Inflammatory macrophage (primary cell): ENCODE data around the gene GALP.
"Not testable (repeated sequence)": the region's sequence is repeated elsewhere in the genome, so short reads cannot be mapped to it uniquely, and the experiment has no call there.

Source experiments
- DNase-seq, 2 donors: peaks; one replicate each; pipeline ENCODE4 v3.0.0-alpha.2; 2020 to 2022
- total RNA-seq, 18 experiments: gene quantifications; one replicate each; lab custom pipeline; 2026; ENCODE audit warnings: mixed read lengths in 6 of 18, inconsistent platforms in 2 of 18; lab: John Stamatoyannopoulos, UW

GALP gene
- 0 to 0.08 (median 0) reads per million in 18 experiments for total RNA-seq

DNA sequence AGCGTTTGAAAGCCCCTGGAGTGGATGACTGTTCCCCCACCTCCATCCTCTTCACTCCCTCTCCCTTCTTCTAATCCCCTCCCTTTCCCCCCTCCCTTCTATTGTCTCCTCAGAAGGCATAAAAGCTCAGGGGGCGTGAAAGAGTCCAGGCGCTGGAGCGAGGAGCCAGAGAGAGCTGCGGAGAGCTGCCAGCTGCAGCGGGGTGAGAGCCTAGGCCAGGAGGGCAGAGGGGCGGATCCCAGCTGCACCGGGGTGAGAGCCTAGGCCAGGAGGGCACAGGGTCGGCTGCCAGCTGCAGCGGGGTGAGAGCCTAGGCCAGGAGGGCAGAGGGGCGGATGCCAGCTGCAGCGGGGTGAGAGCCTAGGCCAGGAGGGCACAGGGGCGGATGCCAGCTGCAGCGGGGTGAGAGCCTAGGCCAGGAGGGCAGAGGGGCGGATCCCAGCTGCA, at the start of gene GALP:
Gene GALP (plus strand): TSS at position 148 of the 447 bp plus-strand sequence. CDS start 1,101 bp downstream, outside the sequence.
- DNase-seq: not testable (repeated sequence)

DNA sequence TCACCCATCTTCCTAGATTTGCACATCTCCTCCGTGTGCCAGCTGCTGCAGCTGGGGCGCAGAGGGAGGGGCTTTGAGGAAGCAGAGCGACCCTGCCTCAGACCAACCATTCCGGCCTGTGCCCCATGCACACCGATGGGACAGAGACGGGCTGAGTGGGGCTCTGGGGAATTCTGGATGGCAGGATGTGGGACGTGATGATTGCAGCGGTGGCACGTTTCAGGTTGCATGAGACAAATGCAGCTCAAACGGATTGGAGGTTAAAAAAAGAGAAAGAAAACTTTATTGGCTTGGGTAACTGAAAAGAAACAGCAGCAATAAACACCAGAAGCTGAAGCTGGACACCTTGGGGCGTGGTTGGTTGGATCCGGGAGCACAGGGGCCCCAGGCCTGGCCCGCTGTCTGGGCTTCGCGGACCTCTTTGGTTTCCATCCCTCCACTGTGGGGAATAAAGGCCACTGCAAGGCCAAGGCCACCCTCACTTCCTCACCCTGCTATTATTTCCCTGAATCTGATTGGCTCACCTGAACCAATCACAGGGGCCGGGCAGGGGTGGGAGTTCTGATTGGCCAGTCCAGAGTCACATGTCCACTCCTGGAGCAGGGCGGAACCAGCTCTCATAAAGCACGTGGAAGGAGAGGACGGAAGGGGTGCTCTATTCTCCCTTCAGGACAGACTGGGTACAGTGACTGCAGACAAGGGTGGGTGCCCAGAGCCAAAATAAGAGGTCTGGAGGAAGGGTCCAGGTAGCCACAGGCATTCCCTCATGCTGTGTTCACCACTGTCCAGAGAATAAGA, 48.6 kb upstream of the GALP start:
- DNase-seq: no peak

DNA sequence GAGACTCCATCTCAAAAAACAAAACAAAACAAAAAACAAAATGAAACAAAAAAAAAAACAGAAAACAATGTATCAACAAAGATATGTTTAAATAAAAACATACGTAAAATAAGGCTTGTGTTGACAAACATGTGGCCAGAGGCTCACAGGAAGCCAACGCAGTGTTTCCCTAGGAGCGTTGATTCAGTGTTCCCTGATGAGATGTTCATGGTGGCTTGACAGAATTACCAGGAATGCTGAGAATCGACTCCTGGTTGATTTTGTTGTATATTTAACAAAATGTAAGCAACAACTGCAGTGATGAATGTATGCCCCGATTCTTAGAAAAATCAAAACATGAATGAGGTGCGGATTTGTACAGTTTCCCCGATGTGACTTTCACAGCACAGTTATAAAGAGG, 45.8 kb upstream of the GALP start:
- DNase-seq: no peak

DNA sequence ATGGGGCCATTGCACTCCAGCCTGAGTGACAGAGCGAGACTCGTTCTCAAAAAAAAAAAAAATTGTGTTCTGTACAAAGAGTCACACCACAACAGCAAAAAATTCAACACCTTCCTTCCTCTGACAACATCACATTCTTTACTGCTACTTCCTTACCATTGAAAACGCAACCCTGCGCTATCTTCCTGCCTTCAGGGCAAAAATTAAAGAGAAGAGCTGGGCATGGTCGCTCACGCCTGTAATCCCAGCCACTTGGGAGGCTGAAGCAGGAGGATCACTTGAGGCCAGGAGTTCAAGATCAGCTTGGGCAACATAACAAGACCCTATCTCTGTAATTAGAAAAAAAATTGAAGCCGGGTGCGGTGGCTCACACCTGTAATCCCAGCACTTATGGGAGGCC, 44.2 kb upstream of the GALP start:
- DNase-seq: no peak

DNA sequence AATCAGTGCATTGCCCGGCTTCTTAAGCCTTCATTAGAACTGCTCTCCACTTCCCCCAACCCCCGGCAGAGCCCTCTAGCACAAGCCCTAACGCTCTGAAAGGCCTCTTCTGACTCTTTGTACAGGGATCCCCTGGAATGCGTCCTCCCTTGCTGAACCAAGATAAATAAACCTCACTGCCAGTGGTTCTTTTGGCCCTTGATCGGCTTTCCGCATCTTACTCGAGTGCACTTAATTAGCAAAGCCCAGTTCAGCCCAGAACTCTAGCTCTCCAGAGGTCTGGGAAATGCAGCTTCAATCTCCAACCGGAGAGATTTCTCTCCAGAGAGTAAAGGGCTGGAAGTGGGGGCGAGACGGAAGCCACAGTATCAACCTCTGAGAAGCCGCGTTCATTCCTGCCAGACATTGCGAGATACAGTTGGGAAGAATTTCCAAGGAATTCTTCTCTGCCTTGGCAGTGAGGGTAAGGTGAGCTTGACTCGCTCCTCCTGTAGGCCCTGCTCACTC, 43.4 kb upstream of the GALP start:
- DNase-seq: no peak

DNA sequence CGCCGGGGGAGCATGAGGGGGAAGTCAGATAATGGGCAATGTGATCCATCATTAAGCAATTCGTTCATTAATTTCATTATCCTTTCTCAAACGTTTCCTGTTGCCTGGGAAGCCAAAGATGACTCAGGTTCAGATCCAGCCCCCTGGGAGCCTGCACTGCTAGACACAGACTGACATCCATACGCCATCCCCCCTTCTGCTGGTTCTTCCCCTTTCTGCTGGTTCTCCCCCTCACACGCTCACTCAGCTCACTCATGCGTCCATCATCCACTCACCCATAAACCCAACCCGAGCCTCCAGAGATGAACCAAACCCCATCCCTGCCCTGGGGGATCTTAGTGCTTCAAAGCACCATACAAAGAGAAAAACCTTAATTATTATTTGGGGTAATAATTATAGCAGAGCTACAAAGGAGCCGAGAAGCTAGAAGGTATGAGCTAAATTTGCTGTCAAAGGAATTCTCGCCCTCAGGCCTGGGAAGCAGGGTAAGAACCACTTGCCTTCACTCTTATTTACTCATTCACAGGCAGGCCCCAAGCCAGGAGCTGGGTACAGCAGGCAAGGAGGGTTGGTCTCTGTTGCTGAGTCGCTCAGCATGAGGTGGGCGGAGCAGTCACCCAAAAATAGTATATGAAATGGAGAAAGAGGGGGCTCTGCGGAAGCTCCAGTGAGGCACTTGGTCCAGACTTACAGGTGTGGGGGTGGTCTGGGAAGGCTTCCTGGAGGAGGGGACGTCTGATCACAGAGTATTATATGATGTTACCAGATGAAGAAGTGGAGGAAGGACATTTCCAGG, 41.8 kb upstream of the GALP start:
- peak in 1 of 2 donors; percentile 57 for DNase-seq

DNA sequence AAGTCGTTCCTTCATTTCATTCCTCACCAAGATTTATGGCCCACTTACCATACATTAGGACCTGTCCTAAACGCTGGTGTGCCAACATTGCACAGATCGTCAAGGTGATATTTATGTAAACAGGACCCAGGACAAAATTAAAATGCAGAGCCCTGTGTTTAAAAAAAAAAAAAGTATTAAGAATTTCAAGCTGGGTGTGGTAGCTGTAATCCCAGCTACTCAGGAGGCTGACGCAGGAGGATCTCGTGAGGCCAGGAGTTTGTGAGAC, 41.2 kb upstream of the GALP start:
- DNase-seq: no peak

DNA sequence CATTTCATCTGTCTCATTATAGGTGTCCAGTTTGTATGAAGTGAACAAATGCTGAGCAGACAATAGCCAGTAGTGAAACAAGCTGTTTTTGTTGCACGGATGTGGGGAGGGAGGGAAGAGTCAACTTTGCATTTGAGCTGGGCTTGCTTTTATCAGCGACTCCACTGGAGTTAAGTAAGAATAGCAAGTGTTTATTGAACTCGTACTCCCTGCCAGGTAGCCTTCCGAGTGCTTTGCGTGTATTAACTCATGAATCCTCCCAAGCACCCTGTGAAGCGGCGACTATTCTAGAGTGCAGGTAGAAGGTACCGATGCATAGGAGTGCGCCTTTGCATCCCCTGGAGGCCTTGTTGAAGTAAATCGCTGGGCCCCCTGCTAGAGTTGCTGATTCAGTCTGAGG, 39.4 kb upstream of the GALP start:
- no peak for DNase-seq

DNA sequence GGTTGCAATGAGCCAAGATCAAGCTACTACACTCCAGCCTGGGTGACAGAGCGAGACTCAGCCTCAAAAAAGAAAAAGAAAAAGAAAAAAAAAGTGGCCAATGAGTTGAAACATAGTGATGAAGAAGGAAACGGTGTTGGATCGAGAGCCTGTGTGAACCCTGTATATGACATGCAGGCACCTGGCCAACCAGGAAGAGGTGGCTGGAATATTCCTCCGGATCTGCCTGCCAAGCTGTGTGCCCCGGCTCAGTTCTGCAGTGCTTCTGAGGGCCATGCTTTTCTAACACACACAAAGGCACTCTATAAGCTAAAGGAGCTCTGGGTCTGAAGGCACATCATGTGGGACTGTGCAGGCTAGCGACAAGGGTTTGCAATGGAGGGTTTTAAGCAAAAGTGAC, 38.4 kb upstream of the GALP start:
- no peak for DNase-seq

DNA sequence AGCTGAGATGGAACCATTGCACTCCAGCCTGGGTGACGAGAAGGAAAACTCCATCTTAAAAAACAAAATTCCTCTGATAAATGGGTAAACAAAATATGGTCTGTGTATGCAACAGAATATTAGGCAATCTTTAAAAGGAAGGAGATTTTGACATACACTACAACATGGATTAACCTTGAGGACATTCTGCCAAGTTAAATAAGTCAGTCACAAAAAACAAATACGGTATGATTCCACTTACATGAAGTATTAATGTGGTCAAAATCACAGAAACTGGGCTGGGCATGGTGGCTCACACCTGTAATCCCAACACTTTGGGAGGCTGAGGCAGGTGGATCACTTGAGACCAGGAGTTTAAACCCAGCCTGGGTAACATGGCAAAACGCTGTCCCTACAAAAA, 37.7 kb upstream of the GALP start:
- DNase-seq: peak in 1 of 2 donors; percentile 58

DNA sequence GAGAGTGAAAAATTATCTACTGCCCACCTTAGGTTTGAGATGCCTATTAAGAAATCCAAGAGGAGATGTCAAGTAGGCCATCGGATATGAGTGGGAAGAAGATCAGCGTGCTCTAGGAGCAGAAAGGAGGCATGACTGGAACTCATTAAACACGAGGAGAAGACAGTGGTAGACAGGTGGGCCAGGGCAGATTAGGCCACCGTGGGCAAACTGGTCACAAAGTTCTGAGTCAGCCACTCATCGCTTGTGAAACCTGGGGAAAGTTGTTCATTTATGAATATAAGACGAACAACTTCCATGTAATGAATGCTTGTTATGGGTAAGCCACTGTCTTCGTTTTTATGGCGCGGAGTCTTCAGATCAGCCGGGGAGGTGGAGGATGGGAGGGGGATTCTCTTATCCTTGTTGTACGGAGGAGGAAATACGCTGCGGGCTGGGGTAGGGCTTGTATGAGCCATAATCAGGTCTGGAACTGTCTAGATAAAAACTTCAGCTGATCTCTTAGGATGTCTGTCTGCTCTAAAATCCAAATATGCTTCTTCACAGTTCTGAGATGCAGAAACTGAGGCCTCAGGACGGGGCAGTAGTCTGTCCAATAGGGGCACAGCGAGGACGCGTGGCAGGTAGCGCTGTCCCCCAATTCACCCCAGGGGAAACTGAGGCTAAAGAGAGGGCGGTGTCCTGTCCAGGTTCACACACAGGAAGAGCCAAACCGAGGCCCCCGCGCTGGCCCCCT, 35.8 kb upstream of the GALP start:
- DNase-seq: peak; percentile 10 to 34

DNA sequence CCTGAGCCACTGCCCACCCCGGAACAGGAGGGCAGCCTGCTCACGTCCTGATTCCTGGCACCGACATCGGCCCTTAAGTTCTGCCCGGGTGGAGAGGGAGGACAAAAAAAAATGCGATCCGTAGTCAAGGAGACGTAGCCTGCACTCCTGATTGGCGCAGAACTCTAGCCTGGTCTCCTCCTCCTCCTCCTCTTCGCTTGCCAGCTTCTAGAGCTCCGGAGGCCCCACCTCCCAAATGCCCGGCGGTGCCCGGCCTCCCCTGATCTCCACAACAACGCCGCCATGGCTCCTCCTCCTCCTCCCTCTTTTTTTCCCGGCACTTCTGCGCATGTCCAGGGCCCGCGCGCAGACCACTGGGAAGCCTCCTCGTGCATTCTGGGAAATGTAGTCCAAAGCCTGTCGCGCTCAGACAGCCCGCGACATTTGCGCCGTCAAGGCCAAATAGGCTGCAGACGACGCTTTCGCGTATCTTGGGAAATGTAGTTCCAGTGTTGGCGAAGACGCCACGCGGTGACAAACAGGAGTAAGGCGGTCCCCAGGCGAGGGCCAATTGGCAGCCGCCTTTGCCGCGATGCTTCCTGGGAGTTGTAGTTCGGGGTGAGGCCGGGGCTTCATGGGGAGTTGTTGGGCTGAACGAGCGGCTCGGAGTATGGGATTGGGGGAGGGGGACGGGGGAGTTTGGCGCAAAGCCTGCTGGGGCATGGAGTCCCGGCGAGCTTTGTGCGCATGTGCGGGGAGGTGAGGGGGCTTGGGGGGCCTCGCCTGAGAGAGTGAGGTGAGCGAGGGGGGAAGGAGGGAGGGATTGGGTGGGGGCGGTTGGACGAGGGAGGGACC, 35.0 kb upstream of the GALP start, which contains the start of gene ZNF444:
Gene ZNF444 (plus strand): TSS at position 705 of the 834 bp plus-strand sequence. CDS start 5,625 bp downstream, outside the sequence.
- DNase-seq: peak; percentile 99

DNA sequence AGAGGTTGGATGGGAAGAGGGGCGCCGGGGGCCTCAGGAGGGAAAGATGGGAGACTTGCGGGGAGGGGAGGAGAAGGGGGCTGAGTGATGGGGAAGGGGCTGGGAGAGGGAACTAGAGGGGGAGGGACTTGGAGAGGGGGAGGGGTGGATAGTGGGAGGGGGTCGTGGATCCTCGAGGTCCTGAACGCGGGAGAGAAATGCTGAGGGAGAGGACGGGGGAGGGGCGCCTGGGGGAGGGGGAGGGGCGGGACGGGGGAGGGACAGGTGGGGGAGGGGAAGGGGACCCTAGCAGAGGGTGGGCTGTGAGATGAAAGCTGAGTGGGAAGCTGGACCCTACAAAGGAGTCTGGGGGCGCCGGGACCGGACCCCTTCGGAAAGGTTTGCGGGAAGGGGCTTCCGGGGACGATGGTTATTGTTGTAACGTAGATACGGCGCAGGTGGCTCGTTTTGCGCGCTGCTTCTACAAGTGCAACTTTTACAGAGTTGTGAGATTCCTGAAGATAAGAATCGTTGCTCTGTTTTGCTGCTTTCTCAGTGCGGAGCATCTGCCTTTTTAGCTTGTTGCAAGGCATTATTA, 34.3 kb upstream of the GALP start:
- DNase-seq: no peak

DNA sequence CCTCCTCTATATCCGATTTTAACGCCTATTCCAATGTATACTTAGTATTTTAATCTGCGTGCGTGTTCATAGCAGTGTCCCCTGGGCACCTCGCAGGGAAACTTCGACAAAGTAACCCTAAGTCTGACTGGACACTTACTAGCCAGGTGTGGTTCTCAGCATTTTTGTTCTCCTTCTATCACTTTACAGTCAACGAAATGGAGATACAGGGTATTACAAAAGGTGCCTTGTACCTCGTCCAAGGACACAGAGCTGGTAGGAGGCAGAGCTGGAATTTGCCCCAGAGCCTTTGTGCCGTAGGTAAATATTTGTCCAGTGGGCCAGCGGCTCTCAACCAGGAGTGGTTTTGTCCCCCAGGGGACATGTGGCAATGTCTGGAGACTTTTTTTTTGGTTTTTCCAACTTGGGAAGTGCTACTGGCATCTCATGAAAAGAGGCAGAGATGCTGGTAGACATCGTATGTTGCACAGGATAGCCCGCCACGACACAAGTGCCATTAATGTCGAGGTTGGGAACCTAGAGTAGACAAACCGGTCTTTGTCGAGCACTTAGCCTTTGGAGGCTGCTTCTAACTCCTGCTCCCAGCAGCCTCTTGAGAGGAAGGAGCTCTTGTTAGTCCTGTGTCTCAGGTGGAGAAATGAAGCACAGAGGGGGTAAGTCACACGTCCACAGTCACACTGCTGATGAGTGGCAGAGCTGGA, 33.6 kb upstream of the GALP start:
- DNase-seq: no peak

DNA sequence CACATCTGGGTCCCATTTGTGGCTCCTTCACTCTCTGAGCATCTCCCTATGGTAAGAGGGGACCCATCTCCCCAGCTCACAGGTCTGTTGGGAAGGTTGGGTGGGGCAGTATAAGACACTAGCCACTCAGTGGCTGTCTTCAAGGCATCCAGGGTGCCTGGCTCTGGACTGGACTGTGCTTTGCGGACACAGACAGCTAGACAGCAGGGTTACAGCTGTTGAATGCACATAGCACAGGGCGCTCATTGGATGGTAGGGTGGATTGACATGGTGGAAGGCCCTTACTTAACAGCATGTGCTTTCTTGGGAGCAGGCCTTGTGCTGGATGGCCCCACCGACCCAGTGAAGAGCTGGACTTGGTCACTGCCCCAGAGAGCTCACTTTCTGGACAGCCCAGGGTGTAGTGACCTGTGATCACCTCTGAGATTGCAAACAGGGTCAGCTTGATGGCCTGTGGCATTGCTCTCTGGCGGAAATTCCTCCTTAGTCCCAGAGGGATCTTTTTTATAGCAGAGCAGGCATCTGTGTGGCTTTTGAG, 32.8 kb upstream of the GALP start:
- DNase-seq: no peak

DNA sequence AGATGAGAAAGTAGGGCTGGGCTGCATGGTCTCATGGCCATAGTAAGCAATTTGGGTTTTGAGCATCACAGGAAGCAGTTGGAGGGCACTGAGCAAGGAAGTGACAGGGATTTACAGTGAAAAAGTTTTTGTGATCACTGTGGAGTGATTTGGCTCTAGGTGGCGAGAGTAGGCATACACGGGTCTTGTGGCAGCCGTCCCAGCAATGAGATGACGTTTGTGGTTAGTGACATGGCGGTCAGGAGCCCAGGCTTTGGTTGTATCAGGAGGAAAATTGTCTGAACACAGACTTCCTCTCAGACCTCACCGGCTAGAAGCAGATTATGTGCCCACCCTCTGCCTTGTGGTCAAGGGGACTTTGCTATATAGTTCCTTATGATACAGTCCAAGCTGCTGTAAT, 31.4 kb upstream of the GALP start:
- DNase-seq: peak in 1 of 2 donors; percentile 21

DNA sequence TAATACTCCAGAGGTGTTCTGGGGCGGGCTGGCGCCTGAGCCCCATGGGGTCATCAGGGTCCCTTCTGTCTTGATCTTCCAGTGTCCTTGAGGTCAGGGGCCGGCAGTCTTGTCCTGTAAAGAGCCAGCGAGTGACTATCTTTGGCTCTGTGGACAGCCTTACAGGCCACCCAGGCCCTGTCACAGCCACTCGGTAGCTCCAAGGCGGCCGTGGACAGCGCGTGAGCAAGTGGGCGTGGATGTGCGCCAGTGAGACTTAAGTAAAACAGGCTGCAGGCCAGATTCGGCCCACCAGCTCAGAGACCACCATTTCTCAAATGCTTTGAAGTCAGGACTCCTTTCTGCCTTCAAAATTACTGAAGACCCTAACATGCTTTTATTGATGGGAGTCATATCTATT, 31.0 kb upstream of the GALP start:
- no peak for DNase-seq

DNA sequence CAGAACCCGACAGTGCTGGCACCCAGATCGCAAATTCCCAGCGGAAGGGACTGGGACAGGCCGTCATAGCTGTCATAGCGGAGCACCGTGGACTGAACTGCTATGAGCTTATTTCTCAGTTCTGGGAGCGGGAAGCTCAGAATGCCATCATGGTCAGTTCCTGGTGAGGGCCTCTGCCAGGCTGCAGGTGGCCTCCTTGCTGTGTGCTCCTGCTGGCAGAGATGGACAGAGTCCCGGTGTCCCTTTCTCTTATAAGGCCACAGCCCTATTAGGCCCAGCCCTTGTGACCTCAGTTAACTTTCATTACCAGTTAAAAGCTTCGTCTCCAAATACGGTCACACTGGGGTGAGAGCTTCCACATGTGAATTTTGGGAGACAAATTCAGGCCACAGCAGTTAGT, 30.1 kb upstream of the GALP start:
- DNase-seq: no peak

DNA sequence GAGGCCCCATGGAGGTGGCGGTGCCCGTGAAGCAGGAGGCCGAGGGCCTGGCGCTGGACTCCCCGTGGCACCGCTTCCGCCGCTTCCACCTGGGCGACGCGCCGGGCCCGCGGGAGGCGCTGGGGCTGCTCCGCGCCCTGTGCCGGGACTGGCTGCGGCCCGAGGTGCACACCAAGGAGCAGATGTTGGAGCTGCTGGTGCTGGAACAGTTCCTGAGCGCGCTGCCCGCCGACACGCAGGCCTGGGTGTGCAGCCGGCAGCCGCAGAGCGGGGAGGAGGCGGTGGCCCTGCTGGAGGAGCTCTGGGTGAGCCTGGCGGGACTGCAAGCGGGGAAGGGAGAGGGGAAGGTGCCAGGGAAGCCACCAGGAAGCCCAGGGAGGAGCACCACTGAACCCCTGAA, 28.9 kb upstream of the GALP start:
- no peak for DNase-seq

DNA sequence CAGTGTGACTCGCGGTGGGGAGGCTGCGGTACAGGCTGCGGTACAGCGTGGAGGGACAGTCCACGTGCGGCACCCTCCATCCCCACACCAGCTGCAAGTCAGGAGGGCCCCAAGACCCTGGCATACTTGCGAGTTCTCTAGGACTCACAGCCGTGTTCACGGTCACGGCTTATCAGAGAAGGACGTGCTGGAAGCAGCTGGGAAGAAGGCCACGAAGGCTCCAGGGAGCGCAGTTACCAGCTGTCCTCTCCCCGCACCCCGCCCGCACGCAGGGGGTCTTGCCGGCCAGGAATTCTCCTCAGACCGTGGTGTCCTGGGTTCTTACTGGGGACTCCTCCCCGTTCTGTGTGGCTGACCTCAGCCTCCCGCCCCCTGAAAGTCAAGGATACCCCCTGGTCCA, 28.5 kb upstream of the GALP start:
- no peak for DNase-seq

DNA sequence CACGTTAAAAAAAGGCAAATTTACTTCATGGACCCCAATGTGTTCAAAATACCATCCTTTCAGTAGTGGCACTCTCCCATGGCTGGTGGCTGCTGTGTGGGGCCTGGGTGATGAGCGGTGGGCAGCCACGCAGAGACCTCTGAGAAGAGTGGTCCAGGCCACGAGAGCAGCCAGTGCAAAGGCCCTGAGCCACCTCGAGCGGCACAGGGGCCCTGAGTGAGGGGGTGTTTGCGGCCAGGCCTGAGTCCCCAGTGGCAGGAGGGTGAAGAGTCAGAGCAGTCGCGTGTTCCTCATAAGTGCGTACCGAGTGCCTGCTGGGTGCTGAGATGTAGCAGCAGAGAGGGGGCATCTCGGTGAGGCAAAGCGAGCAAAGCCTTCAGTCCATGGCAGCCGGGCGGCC, 27.7 kb upstream of the GALP start:
- no peak for DNase-seq
